Progenitor cell of endocrine pancreas (in vitro differentiated cells): ENCODE results near the gene TBC1D16. TPM values are rescaled to one million over a fixed set of nuclear protein-coding genes. Genes with fewer than 3 reads are reported as not detected.

ENCODE experiments used
- DNase-seq: peaks from one replicate; pipeline ENCODE4 v3.0.0; 2021; ENCODE audit warnings: low spot score; ENCODE audit not compliant: unreplicated experiment
- H3K27ac Mint-ChIP-seq: 2 replicates; pipeline ENCODE4 v1.8.0; 2021; ENCODE audit warnings: mild to moderate bottlenecking, moderate library complexity, mixed read lengths
- H3K27me3 Mint-ChIP-seq: 2 replicates; pipeline ENCODE4 v1.8.0; 2021; ENCODE audit warnings: mixed read lengths
- H3K36me3 Mint-ChIP-seq: 2 replicates; pipeline ENCODE4 v1.8.0; 2022; ENCODE audit warnings: mixed read lengths; ENCODE audit not compliant: insufficient read depth
- H3K4me1 Mint-ChIP-seq: 2 replicates; pipeline ENCODE4 v1.8.0; 2021; ENCODE audit warnings: low read depth, mixed read lengths
- H3K4me3 Mint-ChIP-seq: 2 replicates; pipeline ENCODE4 v1.8.0; 2021; ENCODE audit warnings: low read depth, mild to moderate bottlenecking, moderate library complexity, mixed read lengths
- H3K9me3 Mint-ChIP-seq: 2 replicates; pipeline ENCODE4 v1.8.0; 2021; ENCODE audit warnings: low read depth, mixed read lengths
- CTCF ChIP-seq: fragments of 200-600 bp; sonication (generic); IDR thresholded peaks from one replicate; pipeline ENCODE4 v1.5.0; 2021; ENCODE audit warnings: antibody characterized with exemption, mild to moderate bottlenecking; ENCODE audit not compliant: unreplicated experiment
- total RNA-seq: library from RNA; stranded (reverse); gene quantifications from 2 replicates; pipeline ENCODE4 v1.2.1, GENCODE V29; 2021

The TBC1D16 gene
- total RNA-seq, 1 donor from 2014 or later = 85.1 TPM

DNA sequence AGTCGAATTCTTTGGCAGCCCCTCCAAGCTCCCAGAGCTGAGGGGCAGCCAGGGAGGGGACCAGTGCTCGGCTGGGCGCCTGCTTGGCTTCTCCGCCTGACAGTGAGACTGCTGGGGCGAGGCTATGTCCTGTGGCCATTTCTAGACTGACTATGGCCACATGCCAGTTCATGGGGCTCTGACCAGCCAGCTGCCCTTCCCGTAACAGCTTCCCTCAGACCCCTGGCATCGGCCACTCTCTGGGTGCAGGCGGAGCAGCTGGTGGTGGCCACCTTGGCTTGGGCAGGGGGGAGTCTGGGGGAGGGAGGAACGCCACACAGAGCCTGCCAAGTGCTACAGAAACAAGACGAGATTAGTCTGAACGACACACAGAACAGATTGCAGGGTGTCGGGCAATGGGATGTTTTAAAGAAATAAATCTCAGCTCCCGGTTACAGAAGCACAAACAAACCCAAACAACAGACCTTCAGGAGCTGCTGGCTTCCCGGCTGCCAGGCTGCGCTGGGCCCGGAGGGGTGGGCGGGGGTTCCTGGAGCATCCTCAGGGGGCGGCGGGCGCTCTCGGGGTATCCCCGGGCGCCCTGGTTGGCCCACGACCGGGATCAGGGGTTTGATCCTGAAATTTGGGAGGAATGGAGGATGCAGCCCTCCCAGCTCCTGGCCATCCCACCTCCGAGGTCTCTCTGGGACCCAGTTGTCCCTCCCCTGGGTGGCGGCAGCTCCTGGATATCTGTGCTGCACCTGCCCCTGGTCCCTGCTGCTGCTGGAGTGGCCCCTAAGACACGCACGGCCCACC lies 34.5 kb downstream of the TBC1D16 start:
- TF ChIP-seq CTCF = no peak
- Mint-ChIP-seq H3K4me3 (no peak overlapping the region), H3K27me3 (no peaks in the 10 kb centered on the region), H3K9me3 (no peaks in the 10 kb centered on the region), H3K27ac (no peak overlapping the region), H3K4me1 (peaks cover 9% of the 10 kb centered on the region), H3K36me3 (peaks cover 17% of the 10 kb centered on the region)
- DNase-seq = no peak

DNA sequence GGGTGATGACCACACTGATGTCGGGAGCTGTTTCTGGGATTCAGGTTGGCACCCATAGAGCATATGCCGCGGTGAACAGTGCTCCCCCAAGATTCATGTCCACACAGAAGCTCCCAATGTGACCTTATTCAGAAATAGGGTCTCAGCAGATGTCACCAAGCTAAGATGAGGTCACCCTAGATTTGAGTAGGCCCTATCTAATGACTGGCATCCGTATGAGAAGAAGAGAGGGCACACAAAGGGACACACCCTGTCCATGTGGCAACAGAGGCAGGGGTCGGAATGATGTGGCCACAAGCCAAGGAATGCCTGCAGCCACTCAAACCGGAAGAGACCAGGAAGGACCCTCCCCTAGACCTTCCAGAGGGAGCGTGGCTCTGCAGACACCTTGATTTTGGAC lies 35.5 kb downstream of the TBC1D16 start:
- Mint-ChIP-seq H3K36me3 (peaks cover 17% of the 10 kb centered on the region), H3K9me3 (no peaks in the 10 kb centered on the region), H3K27ac (no peak overlapping the region), H3K4me1 (peaks cover 6% of the 10 kb centered on the region), H3K4me3 (no peak overlapping the region), H3K27me3 (no peaks in the 10 kb centered on the region)
- DNase-seq = no peak
- no peak for TF ChIP-seq CTCF

GRCh38 chr17:79997011-79997660 lies 38.5 kb downstream of the TBC1D16 start:
- no peak overlapping the region for H3K27ac Mint-ChIP-seq
- TF ChIP-seq CTCF = no peak
- no peak for DNase-seq
- H3K36me3 Mint-ChIP-seq = peaks cover 12% of the 10 kb centered on the region
- H3K9me3 Mint-ChIP-seq = no peaks in the 10 kb centered on the region
- peaks cover 20% of the 10 kb centered on the region for H3K4me1 Mint-ChIP-seq
- no peaks in the 10 kb centered on the region for H3K27me3 Mint-ChIP-seq
- no peak overlapping the region for H3K4me3 Mint-ChIP-seq

GRCh38 chr17:79996291-79996690 lies 39.4 kb downstream of the TBC1D16 start:
- Mint-ChIP-seq H3K9me3 (no peaks in the 10 kb centered on the region), H3K4me3 (no peak overlapping the region), H3K27ac (no peak overlapping the region), H3K4me1 (peaks cover 21% of the 10 kb centered on the region), H3K36me3 (peaks cover 12% of the 10 kb centered on the region), H3K27me3 (no peaks in the 10 kb centered on the region)
- DNase-seq = no peak
- TF ChIP-seq CTCF = no peak

DNA sequence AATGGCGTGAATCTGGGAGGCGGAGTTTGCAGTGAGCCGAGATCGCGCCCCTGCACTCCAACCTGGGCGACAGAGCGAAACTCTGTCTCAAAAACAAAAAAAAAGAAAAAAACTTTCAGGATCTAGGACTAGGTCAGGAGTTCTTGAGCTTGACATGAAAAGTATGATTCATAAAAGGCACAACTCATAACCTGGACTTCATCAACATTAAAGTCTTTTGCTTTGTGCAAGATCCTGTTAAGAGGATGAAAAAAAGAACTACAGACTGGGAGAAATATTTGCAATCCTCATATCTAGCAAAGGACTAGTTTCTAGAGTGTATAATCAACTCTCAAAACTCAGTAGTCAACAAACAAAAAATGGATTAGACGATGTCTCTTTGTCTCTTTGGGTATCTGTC lies 40.0 kb downstream of the TBC1D16 start:
- no peak for TF ChIP-seq CTCF

More for the DNA sequence above, 40.0 kb downstream of the TBC1D16 start:
- peaks cover 12% of the 10 kb centered on the region for H3K36me3 Mint-ChIP-seq
- no peaks in the 10 kb centered on the region for H3K9me3 Mint-ChIP-seq
- H3K27me3 Mint-ChIP-seq = no peaks in the 10 kb centered on the region
- no peak overlapping the region for H3K4me3 Mint-ChIP-seq
- peak overlapping the region; percentile 37 for H3K27ac Mint-ChIP-seq
- DNase-seq = no peak
- H3K4me1 Mint-ChIP-seq = peaks cover 25% of the 10 kb centered on the region
